DOHH2 (cell line): ENCODE results near the gene HSBP1.

Source experiments
- H3F3A ChIP-seq: fragments of 200-600 bp; sonication (generic), shearing (Covaris generic); 2 replicates; pipeline ENCODE4 v1.6.0; 2016; ENCODE audit warnings: antibody characterized with exemption, mild to moderate bottlenecking; ENCODE audit not compliant: control insufficient read depth, insufficient read depth
- H3K27ac ChIP-seq: fragments of 200-600 bp; sonication (generic); 2 replicates; pipeline ENCODE4 v1.5.1; 2014; ENCODE audit warnings: low read depth, mild to moderate bottlenecking, low read length, moderate library complexity
- H3K27me3 ChIP-seq: fragments of 200-600 bp; sonication (generic); 2 replicates; pipeline ENCODE4 v1.6.1; 2014; ENCODE audit warnings: mild to moderate bottlenecking, low read length, mixed read lengths; ENCODE audit not compliant: control insufficient read depth
- H3K36me3 ChIP-seq: fragments of 200-600 bp; sonication (generic); 2 replicates; pipeline ENCODE4 v1.6.1; 2014; ENCODE audit warnings: mild to moderate bottlenecking, low read length, moderate library complexity, mixed read lengths; ENCODE audit not compliant: control insufficient read depth
- H3K4me1 ChIP-seq: fragments of 200-600 bp; sonication (generic); 2 replicates; pipeline ENCODE4 v1.6.1; 2014; ENCODE audit warnings: mild to moderate bottlenecking, low read length, mixed read lengths; ENCODE audit not compliant: control insufficient read depth
- H3K4me2 ChIP-seq: fragments of 200-600 bp; sonication (generic); 2 replicates; pipeline ENCODE4 v1.6.0; 2014; ENCODE audit warnings: mild to moderate bottlenecking, low read length, moderate library complexity
- H3K4me3 ChIP-seq: fragments of 200-600 bp; sonication (generic); 2 replicates; pipeline ENCODE4 v1.5.1; 2014; ENCODE audit warnings: mild to moderate bottlenecking, low read length, mixed read lengths
- H3K79me2 ChIP-seq: fragments of 200-600 bp; sonication (generic); 2 replicates; pipeline ENCODE4 v1.6.1; 2014; ENCODE audit warnings: mild to moderate bottlenecking, low read length, mixed read lengths; ENCODE audit not compliant: control insufficient read depth
- H3K9me2 ChIP-seq: fragments of 200-600 bp; sonication (generic); replicated peaks from 2 replicates; pipeline ENCODE4 v1.6.1; 2014; ENCODE audit warnings: mild to moderate bottlenecking, low read length, mixed read lengths; ENCODE audit not compliant: control insufficient read depth
- H3K9me3 ChIP-seq: fragments of 200-600 bp; sonication (generic); 2 replicates; pipeline ENCODE4 v1.6.1; 2014; ENCODE audit warnings: antibody characterized with exemption, low read length, mixed read lengths; ENCODE audit not compliant: control insufficient read depth, insufficient read depth
- H4K20me1 ChIP-seq: fragments of 200-600 bp; sonication (generic); 2 replicates; pipeline ENCODE4 v1.6.0; 2014; ENCODE audit warnings: low read depth, mild to moderate bottlenecking, antibody characterized with exemption, low read length, moderate library complexity; ENCODE audit not compliant: control insufficient read depth, insufficient read depth
- CTCF ChIP-seq: fragments of 200-600 bp; sonication (generic); IDR thresholded peaks from one replicate; pipeline ENCODE4 v1.5.1; 2014; ENCODE audit warnings: antibody characterized with exemption, mild to moderate bottlenecking, low read depth, low read length; ENCODE audit not compliant: poor library complexity, severe bottlenecking
- EZH2phosphoT487 ChIP-seq: fragments of 200-600 bp; sonication (generic); IDR thresholded peaks from 2 replicates; pipeline ENCODE4 v1.6.1; 2017; ENCODE audit warnings: borderline replicate concordance, mild to moderate bottlenecking, antibody characterized with exemption, low read length, moderate library complexity, mixed read lengths

The HSBP1 gene

GRCh38 chr16:83810901-83811300, 3.1 kb downstream of the HSBP1 start:
- Histone ChIP-seq H3K9me2 (no peaks in the 10 kb centered on the region), H3F3A (0 out of 2 replicates have a peak, but pooled peaks cover 3% of the 10 kb centered on the region), H3K36me3 (peaks cover 47% of the 10 kb centered on the region), H4K20me1 (peaks cover 9% of the 10 kb centered on the region; the same call in 1 of the 2 replicates), H3K4me1 (peaks cover 29% of the 10 kb centered on the region), H3K27me3 (no peaks in the 10 kb centered on the region), H3K4me2 (no peak overlapping the region), H3K9me3 (peaks cover 4% of the 10 kb centered on the region; the same call in 1 of the 2 replicates), H3K27ac (no peak overlapping the region), H3K4me3 (no peak overlapping the region), H3K79me2 (peaks cover 33% of the 10 kb centered on the region)
- no peak for TF ChIP-seq CTCF
- TF ChIP-seq EZH2phosphoT487: no peak

GRCh38 chr16:83813823-83814658, 6.3 kb downstream of the HSBP1 start:
- peaks cover 20% of the 10 kb centered on the region for H3K79me2 ChIP-seq
- no peaks in the 10 kb centered on the region for H3K9me3 ChIP-seq
- peaks cover under 1% of the 10 kb centered on the region; the same call in 1 of the 2 replicates for H4K20me1 ChIP-seq
- no peaks in the 10 kb centered on the region for H3K9me2 ChIP-seq
- H3K4me2 ChIP-seq: no peak overlapping the region
- no peak overlapping the region for H3K4me3 ChIP-seq
- peaks cover 9% of the 10 kb centered on the region for H3K4me1 ChIP-seq
- no peak for TF ChIP-seq EZH2phosphoT487
- TF ChIP-seq CTCF: no peak
- H3K27ac ChIP-seq: no peak overlapping the region
- peaks cover 35% of the 10 kb centered on the region for H3K36me3 ChIP-seq
- 0 out of 2 replicates have a peak, but pooled peaks cover 3% of the 10 kb centered on the region for H3F3A ChIP-seq
- H3K27me3 ChIP-seq: no peaks in the 10 kb centered on the region

- Histone ChIP-seq H3K4me1 (peaks cover 7% of the 10 kb centered on the region; the same call in 1 of the 2 replicates), H3K9me3 (no peaks in the 10 kb centered on the region), H3K27me3 (no peaks in the 10 kb centered on the region), H3K79me2 (peaks cover 15% of the 10 kb centered on the region), H3K36me3 (peaks cover 33% of the 10 kb centered on the region), H3F3A (0 out of 2 replicates have a peak, but pooled peaks cover 3% of the 10 kb centered on the region), H3K9me2 (no peaks in the 10 kb centered on the region), H4K20me1 (no peaks in the 10 kb centered on the region), H3K27ac (no peak overlapping the region), H3K4me3 (no peak overlapping the region), H3K4me2 (no peak overlapping the region)
- TF ChIP-seq EZH2phosphoT487: no peak
- TF ChIP-seq CTCF: no peak
Observed at GRCh38 chr16:83814659-83814985, 6.8 kb downstream of the HSBP1 start.
